A549 (cell line): ENCODE data around the gene SFTPD. TPM values are rescaled to one million over a fixed set of nuclear protein-coding genes. Genes with fewer than 3 reads are reported as not detected.

ENCODE experiments used
- ATAC-seq, 2 experiments: fragments of 200-7000 bp in 1 of 2; fragments of >200 bp in 1 of 2; cut with Nextera tagmentation in 1 of 2; cut with Tn5 transposase in 1 of 2; 3 replicates each; pipeline versions ENCODE4 v1.8.0 to v1.9.1; 2018 to 2020; ENCODE audit warnings: mild to moderate bottlenecking in 1 of 2, moderate library complexity in 1 of 2
- CTCF ChIA-PET: fragments of 300-600 bp; sonication (Branson Sonifier 250); formaldehyde crosslinking; extraction: SDS; loops from one replicate; lab custom pipeline; 2021; ENCODE audit warnings: antibody characterized with exemption, inconsistent platforms; lab: Yijun Ruan, JAX
- POLR2A ChIA-PET: fragments of 350-600 bp; formaldehyde crosslinking; extraction: SDS; loops from one replicate; lab custom pipeline; 2021; ENCODE audit warnings: antibody characterized with exemption, inconsistent platforms; lab: Yijun Ruan, JAX
- DNase-seq, 2 experiments: peaks; one replicate each; pipeline versions ENCODE4 v3.0.0 to v3.0.0-alpha.2; 2011 to 2016; ENCODE audit warnings: low read depth in 1 of 2, low spot score in 1 of 2
- FAIRE-seq: peaks from 2 replicates; lab custom pipeline; 2011; peaks lifted over from hg19 to GRCh38; lab: Jason Lieb, UNC
- H3K27ac ChIP-seq, 2 experiments: fragments of >200 bp; sonication (Bioruptor Twin); formaldehyde crosslinking; 3 replicates each; pipeline ENCODE4 v1.5.1; 2016 to 2017
- H3K4me1 ChIP-seq: fragments of >200 bp; sonication (Bioruptor Twin); formaldehyde crosslinking; 3 replicates; pipeline ENCODE4 v1.6.1; 2016
- H3K4me2 ChIP-seq: fragments of >200 bp; sonication (Bioruptor Twin); formaldehyde crosslinking; 3 replicates; pipeline ENCODE4 v1.6.1; 2016
- H3K4me3 ChIP-seq: fragments of >200 bp; sonication (Bioruptor Twin); formaldehyde crosslinking; 3 replicates; pipeline ENCODE4 v1.5.1; 2016
- H3K9me3 ChIP-seq: fragments of >200 bp; sonication (Bioruptor Twin); formaldehyde crosslinking; 3 replicates; pipeline ENCODE4 v1.6.1; 2016
- CBX8 ChIP-seq: fragments of 200-600 bp; sonication (generic); IDR thresholded peaks from 2 replicates; pipeline ENCODE4 v1.6.1; 2016
- CEBPB ChIP-seq, 2 experiments: fragments of >200 bp in 1 of 2; sonication (Bioruptor Twin) in 1 of 2; formaldehyde crosslinking in 1 of 2; IDR thresholded peaks; 2 replicates each; pipeline ENCODE4 v1.6.1; 2012 to 2016
- CHD2 ChIP-seq: fragments of 150-350 bp; IDR thresholded peaks from 2 replicates; pipeline ENCODE4 v1.6.1; 2014; ENCODE audit warnings: low read length; ENCODE audit not compliant: partially characterized antibody
- E2F6 ChIP-seq: IDR thresholded peaks from 2 replicates; pipeline ENCODE4 v1.6.1; 2012; ENCODE audit warnings: low read depth, borderline replicate concordance
- EP300 ChIP-seq, 2 experiments: fragments of >200 bp; sonication (Bioruptor Twin); formaldehyde crosslinking; IDR thresholded peaks; 2 replicates in 1 of 2; 3 replicates in 1 of 2; pipeline ENCODE4 v1.6.1; 2016 to 2017
- ESRRA ChIP-seq: fragments of 150-350 bp; IDR thresholded peaks from 2 replicates; pipeline ENCODE4 v1.6.1; 2014; ENCODE audit warnings: mild to moderate bottlenecking, low read length, borderline replicate concordance
- HDAC2 ChIP-seq: fragments of 200-600 bp; sonication (generic); IDR thresholded peaks from 2 replicates; pipeline ENCODE4 v1.6.1; 2016
- HES2 ChIP-seq: fragments of >200 bp; sonication (Bioruptor Twin); formaldehyde crosslinking; IDR thresholded peaks from 2 replicates; pipeline ENCODE4 v1.6.1; 2016
- HEYL ChIP-seq: fragments of 250-450 bp; sonication (Bioruptor Pico); IDR thresholded peaks from 2 replicates; pipeline ENCODE4 v1.8.0; 2021; ENCODE audit warnings: mild to moderate bottlenecking, moderate library complexity
- HOXA7 ChIP-seq: fragments of 250-450 bp; sonication (Bioruptor Pico); IDR thresholded peaks from 2 replicates; pipeline ENCODE4 v1.5.0; 2020; ENCODE audit warnings: mild to moderate bottlenecking, moderate library complexity
- HOXB5 ChIP-seq: fragments of 250-450 bp; sonication (Bioruptor Pico); IDR thresholded peaks from 2 replicates; pipeline ENCODE4 v1.5.0; 2020; ENCODE audit warnings: mild to moderate bottlenecking, moderate library complexity
- JUN ChIP-seq, 2 experiments: fragments of >200 bp; sonication (Bioruptor Twin); formaldehyde crosslinking; IDR thresholded peaks; 2 replicates in 1 of 2; 3 replicates in 1 of 2; pipeline ENCODE4 v1.6.1; 2016 to 2017
- JUNB ChIP-seq: fragments of >200 bp; sonication (Bioruptor Twin); formaldehyde crosslinking; IDR thresholded peaks from 2 replicates; pipeline ENCODE4 v1.6.1; 2016
- KDM5A ChIP-seq: fragments of 200-600 bp; sonication (generic); IDR thresholded peaks from 2 replicates; pipeline ENCODE4 v1.6.1; 2016; ENCODE audit warnings: antibody characterized with exemption, mild to moderate bottlenecking
- MAZ ChIP-seq: fragments of 150-350 bp; IDR thresholded peaks from 2 replicates; pipeline ENCODE4 v1.6.1; 2014; ENCODE audit warnings: antibody characterized with exemption, low read depth, low read length, borderline replicate concordance
- NPAS2 ChIP-seq: fragments of 250-450 bp; sonication (Bioruptor Pico); IDR thresholded peaks from 2 replicates; pipeline ENCODE4 v1.8.0; 2022; ENCODE audit warnings: mild to moderate bottlenecking, moderate library complexity, borderline replicate concordance
- NR3C1 ChIP-seq: fragments of >200 bp; sonication (Bioruptor Twin); formaldehyde crosslinking; IDR thresholded peaks from 3 replicates; pipeline ENCODE4 v1.6.1; 2017
- PBX3 ChIP-seq: IDR thresholded peaks from 2 replicates; pipeline ENCODE4 v1.6.1; 2012
- PHF8 ChIP-seq: fragments of 200-600 bp; sonication (generic); IDR thresholded peaks from 2 replicates; pipeline ENCODE4 v1.6.1; 2016; ENCODE audit warnings: low read depth, mild to moderate bottlenecking, antibody characterized with exemption, moderate library complexity, borderline replicate concordance
- RARB ChIP-seq: fragments of 250-450 bp; sonication (Bioruptor Pico); IDR thresholded peaks from 2 replicates; pipeline ENCODE4 v1.8.0; 2021; ENCODE audit warnings: mild to moderate bottlenecking, moderate library complexity
- REST ChIP-seq: fragments of 200-600 bp; sonication (generic); IDR thresholded peaks from 2 replicates; pipeline ENCODE4 v1.6.1; 2016; ENCODE audit warnings: antibody characterized with exemption, mild to moderate bottlenecking, moderate library complexity
- RNF2 ChIP-seq: fragments of 200-600 bp; sonication (generic); IDR thresholded peaks from 2 replicates; pipeline ENCODE4 v1.6.1; 2016; ENCODE audit warnings: low read depth, mild to moderate bottlenecking, antibody characterized with exemption, moderate library complexity, borderline replicate concordance
- SMC3 ChIP-seq: fragments of >200 bp; sonication (Bioruptor Twin); formaldehyde crosslinking; IDR thresholded peaks from 3 replicates; pipeline ENCODE4 v1.6.1; 2018; ENCODE audit warnings: inconsistent platforms
- SREBF2 ChIP-seq: fragments of 450-650 bp; IDR thresholded peaks from 2 replicates; pipeline ENCODE4 v1.6.1; 2014; ENCODE audit warnings: mild to moderate bottlenecking, moderate library complexity
- USF2 ChIP-seq: fragments of 450-650 bp; IDR thresholded peaks from 2 replicates; pipeline ENCODE4 v1.6.1; 2014; ENCODE audit warnings: antibody characterized with exemption
- ZC3H11A ChIP-seq: fragments of 450-650 bp; IDR thresholded peaks from 2 replicates; pipeline ENCODE4 v1.6.1; 2014; ENCODE audit warnings: antibody characterized with exemption, mild to moderate bottlenecking
- ZSCAN20 ChIP-seq: fragments of 250-450 bp; sonication (Bioruptor Pico); IDR thresholded peaks from 2 replicates; pipeline ENCODE4 v1.8.0; 2022; ENCODE audit warnings: mild to moderate bottlenecking, moderate library complexity
- WGBS: methylation state at CpG from one replicate; pipeline ENCODE4 v1.1.6; 2017; ENCODE audit errors: missing lambda C conversion rate; 5-methylcytosine and 5-hydroxymethylcytosine counted together
- polyA plus RNA-seq, 4 experiments: library from polyadenylated mRNA; depleted of rRNA in 3 of 4; stranded (reverse); fragments of >200 nt; fragmentation: RNase III in 1 of 4; extraction: RNeasy Plus Mini Kit Qiagen cat#74134 plus additional on column Dnase treatment in 1 of 4; gene quantifications; 2 replicates in 3 of 4; 3 replicates in 1 of 4; pipeline ENCODE4 v1.2.3, GENCODE V29; 2011 to 2017

SFTPD gene
- polyA plus RNA-seq, 2 of the 4 experiments (the other 2 are of a cell fraction): 0.17 to 0.19 TPM

- H3K4me1 ChIP-seq: no peaks in the 10 kb centered on the region
- H3K9me3 ChIP-seq: no peaks in the 10 kb centered on the region
- ATAC-seq: no peak
- no peak overlapping the region for H3K4me3 ChIP-seq
- no peak overlapping the region for H3K4me2 ChIP-seq
- TF ChIP-seq E2F6: no peak
- TF ChIP-seq ZC3H11A: no peak
- TF ChIP-seq HOXA7 (CRISPR knock-in tag): no peak
- no peak for TF ChIP-seq SMC3
- TF ChIP-seq HDAC2: no peak
- no peak for TF ChIP-seq RARB (CRISPR knock-in tag)
- no peak for TF ChIP-seq SREBF2
- TF ChIP-seq JUN (IDR thresholded peaks at IDR 0.05): no peak
- TF ChIP-seq PBX3: no peak
- TF ChIP-seq NR3C1: no peak
- TF ChIP-seq ESRRA: no peak
- TF ChIP-seq USF2: no peak
- no peak for TF ChIP-seq HOXB5 (CRISPR knock-in tag)
- TF ChIP-seq MAZ: no peak
- TF ChIP-seq HES2: no peak
- no peak for TF ChIP-seq HEYL (CRISPR knock-in tag)
- TF ChIP-seq EP300 (IDR thresholded peaks at IDR 0.05): no peak
- TF ChIP-seq, all 56 proteins: peak for 0
- ChIA-PET POLR2A (no interaction called here), CTCF (no interaction called here)
- no peak overlapping the region for H3K27ac ChIP-seq
- DNase-seq (no peak), FAIRE-seq (no peak)
- 33% methylated on average over 1 of the region's 1 CpG for WGBS
Measured at GRCh38 chr10:79932307-79932706, 16.6 kb downstream of the SFTPD start.

- no peak for FAIRE-seq
- DNase-seq: no peak
- ChIA-PET CTCF (interaction anchor here (0.8 to 1.8 kb wide), 5 partner anchors 8 to 393 kb away, joined by 3 to 10 read pairs (median 4); no protein-coding TSS in a partner anchor), POLR2A (no interaction called here)
- no peak for TF ChIP-seq REST
- no peak for TF ChIP-seq SREBF2
- TF ChIP-seq HDAC2: no peak
- TF ChIP-seq HOXA7 (CRISPR knock-in tag): no peak
- TF ChIP-seq ZSCAN20 (CRISPR knock-in tag): no peak
- no peak for TF ChIP-seq PHF8
- no peak for TF ChIP-seq RNF2
- TF ChIP-seq PBX3: no peak
- no peak for TF ChIP-seq E2F6
- no peak for TF ChIP-seq NPAS2
- no peak for TF ChIP-seq CEBPB (IDR thresholded peaks at IDR 0.05)
- no peak for TF ChIP-seq KDM5A
- no peak for TF ChIP-seq CBX8
- TF ChIP-seq JUNB: no peak
- no peak for TF ChIP-seq CHD2
- WGBS: 6% methylated on average over 2 of the region's 2 CpGs
- no peaks in the 10 kb centered on the region for H3K4me1 ChIP-seq
- no peaks in the 10 kb centered on the region for H3K9me3 ChIP-seq
- no peak overlapping the region for H3K27ac ChIP-seq
- no peak for ATAC-seq
- no peak overlapping the region for H3K4me2 ChIP-seq
- H3K4me3 ChIP-seq: no peak overlapping the region
Measured at GRCh38 chr10:79930751-79931150, 18.2 kb downstream of the SFTPD start.
